Psoas muscle (tissue), 8 donors: Measurements from ENCODE around the gene ROGDI. TPM values are rescaled to one million over a fixed set of nuclear protein-coding genes. Genes with fewer than 3 reads are reported as not detected.

Experiments
- ATAC-seq, 4 donors: fragments of 200-7000 bp; cut with Tn5 transposase; one replicate each; pipeline ENCODE4 v1.9.1; 2020; ENCODE audit warnings: moderate library complexity in 3 of 4, mild to moderate bottlenecking in 2 of 4
- DNase-seq, 2 donors: peaks; one replicate each; pipeline ENCODE4 v3.0.0-alpha.2; 2020
- H3K27ac ChIP-seq: fragments of 200-600 bp; one replicate; pipeline ENCODE4 v1.8.0; 2022
- H3K27me3 ChIP-seq, 3 donors: fragments of 200-600 bp in 1 of 3; one replicate each; pipeline versions ENCODE4 v1.6.1 to v1.8.0; 2013 to 2022; ENCODE audit warnings: low read length in 2 of 3, mild to moderate bottlenecking in 2 of 3, moderate library complexity in 1 of 3; ENCODE audit not compliant: insufficient read depth in 3 of 3
- H3K36me3 ChIP-seq, 2 donors: fragments of 200-600 bp in 1 of 2; one replicate each; pipeline versions ENCODE4 v1.6.1 to v1.8.0; 2013 to 2022; ENCODE audit warnings: low read depth in 1 of 2, mild to moderate bottlenecking in 1 of 2, moderate library complexity in 1 of 2; ENCODE audit not compliant: insufficient read depth in 1 of 2
- H3K4me1 ChIP-seq: fragments of 200-600 bp; one replicate; pipeline ENCODE4 v1.8.0; 2022
- H3K4me3 ChIP-seq: fragments of 200-600 bp; one replicate; pipeline ENCODE4 v1.8.0; 2022; ENCODE audit warnings: mild to moderate bottlenecking
- H3K9me3 ChIP-seq: fragments of 200-600 bp; one replicate; pipeline ENCODE4 v1.8.0; 2022
- CTCF ChIP-seq: fragments of 200-600 bp; IDR thresholded peaks from one replicate; pipeline ENCODE4 v1.8.0; 2022; ENCODE audit warnings: antibody characterized with exemption
- WGBS, 3 donors: extraction: QIAGEN DNeasy Blood & Tissue Kit; methylation state at CpG; one replicate each; pipeline versions ENCODE4 v1.1.6 to v1.1.7; 2013; 5-methylcytosine and 5-hydroxymethylcytosine counted together
- intact Hi-C, 2 donors: fragments of 100-400 bp; cut with DNase I; formaldehyde crosslinking; loops; one replicate each; pipeline versions ENCODE4 v1.11.0 to v1.14.2; 2022
- polyA plus RNA-seq, 3 donors: library from polyadenylated mRNA; stranded (reverse); fragments of 200-250 nt; gene quantifications; one replicate each; pipeline ENCODE4 v1.2.3, GENCODE V29; 2013
- total RNA-seq, 4 donors: library from RNA; stranded (reverse); fragmentation: NEBNext Ultra II Directional in 2 of 4; extraction: Animal tissue kit (Norgen Biotek cat#: 25700) in 2 of 4; gene quantifications; one replicate each; pipeline versions ENCODE4 v1.2.1 to v1.2.4, GENCODE V29; 2021 to 2023
- donor health status: healthy with polysubstance abuse.
- donor health status: DM: no; HTN: no; CAD: no; lungs with moderate emphysema.
- donor health status: Bipolar disorder and iron deficiency.
- donor health status: healthy.
- donor health status: DM: yes; HTN: yes; CAD: no.
- donor health status: DM: no; HTN: no; CAD: no.
- donor health status: DM: no; HTN: no; CAD: no.
- donor health status: DM: yes; HTN: yes; CAD: no.

The ROGDI gene
- total and polyA plus RNA-seq, 7 donors, result 13.2 to 44.0 (median 17.3) TPM

DNA sequence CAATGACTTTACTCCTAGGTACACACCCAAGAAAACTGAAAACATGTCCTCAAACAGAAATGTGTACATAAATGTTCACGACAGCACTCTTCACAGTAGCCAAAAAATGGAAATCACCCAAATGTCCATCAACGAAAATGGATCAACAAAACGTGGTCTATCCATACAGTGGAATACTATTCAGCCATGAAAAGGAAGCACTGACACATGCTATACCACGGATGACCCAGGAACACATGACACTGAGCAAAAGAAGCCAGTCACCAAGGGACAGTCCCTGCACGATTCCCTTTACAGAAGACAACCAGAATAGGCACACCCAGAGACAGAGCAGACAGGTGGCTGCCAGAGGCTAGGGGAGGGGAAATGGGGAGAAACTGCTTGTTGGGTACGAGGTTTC is 46.7 kb downstream of the ROGDI start:
- DNase-seq (no peak), ATAC-seq (no peak)
- Histone ChIP-seq H3K4me3 (no peak overlapping the region), H3K27me3 (no peaks in the 10 kb centered on the region), H3K4me1 (no peaks in the 10 kb centered on the region), H3K36me3 (peaks cover 6 to 97% of the 10 kb centered on the region in 2 donors), H3K9me3 (no peaks in the 10 kb centered on the region), H3K27ac (no peak overlapping the region)
- intact Hi-C loops, result no loop called here
- WGBS, 3 donors, result 95 to 98% (median 97%) methylated on average over 6 of the region's 6 CpGs
- TF ChIP-seq CTCF, result no peak

- DNase-seq, result no peak
- no peaks in the 10 kb centered on the region for H3K27me3 ChIP-seq
- H3K9me3 ChIP-seq, result no peaks in the 10 kb centered on the region
- H3K27ac ChIP-seq, result no peak overlapping the region
- H3K36me3 ChIP-seq, result peaks cover 6 to 97% of the 10 kb centered on the region in 2 donors
- TF ChIP-seq CTCF, result no peak
- no peaks in the 10 kb centered on the region for H3K4me1 ChIP-seq
- no peak overlapping the region for H3K4me3 ChIP-seq
- intact Hi-C loops, result no loop called here
- no peak for ATAC-seq
- WGBS, 3 donors, result 97 to 99% (median 98%) methylated on average over 4 of the region's 4 CpGs
These were observed 47.6 kb downstream of the ROGDI start for GRCh38 chr16:4754865-4755264.

GRCh38 chr16:4753227-4753626 is 49.2 kb downstream of the ROGDI start:
- intact Hi-C loops, result no loop called here
- Histone ChIP-seq H3K9me3 (no peaks in the 10 kb centered on the region), H3K27ac (no peak overlapping the region), H3K4me1 (no peaks in the 10 kb centered on the region), H3K36me3 (peaks cover 6 to 89% of the 10 kb centered on the region in 2 donors), H3K27me3 (no peaks in the 10 kb centered on the region), H3K4me3 (no peak overlapping the region)
- DNase-seq (no peak), ATAC-seq (no peak)
- WGBS, 3 donors, result 95 to 96% (median 95%) methylated on average over 11 of the region's 11 CpGs
- TF ChIP-seq CTCF, result no peak

GRCh38 chr16:4752351-4753100 is 49.9 kb downstream of the ROGDI start:
- H3K4me3 ChIP-seq, result no peak overlapping the region
- TF ChIP-seq CTCF, result no peak
- DNase-seq (no peak), ATAC-seq (no peak)
- 94 to 97% (median 94%) methylated on average over 39 to 44 of the region's 44 CpGs for WGBS, 3 donors
- intact Hi-C loops, result no loop called here
- H3K36me3 ChIP-seq, result peaks cover 6 to 82% of the 10 kb centered on the region in 2 donors
- H3K27me3 ChIP-seq, result no peaks in the 10 kb centered on the region
- no peaks in the 10 kb centered on the region for H3K9me3 ChIP-seq
- H3K27ac ChIP-seq, result no peak overlapping the region
- H3K4me1 ChIP-seq, result peaks cover 2% of the 10 kb centered on the region

GRCh38 chr16:4750896-4751295 is 51.5 kb downstream of the ROGDI start:
- no peak overlapping the region for H3K4me3 ChIP-seq
- intact Hi-C loops, result no loop called here
- 81 to 82% (median 81%) methylated on average over 8 of the region's 8 CpGs for WGBS, 3 donors
- no peak for TF ChIP-seq CTCF
- peaks cover 6 to 66% of the 10 kb centered on the region in 2 donors for H3K36me3 ChIP-seq
- DNase-seq (no peak), ATAC-seq (no peak)
- no peaks in the 10 kb centered on the region for H3K27me3 ChIP-seq
- H3K4me1 ChIP-seq, result peaks cover 9% of the 10 kb centered on the region
- H3K27ac ChIP-seq, result no peak overlapping the region
- H3K9me3 ChIP-seq, result no peaks in the 10 kb centered on the region
